OCI-LY7 (cell line): Measurements from ENCODE around the gene ZNF518B.

Experiments
- CTCF ChIP-seq: fragments of 200-600 bp; sonication (generic); conservative IDR thresholded peaks from 2 replicates; pipeline ENCODE4 v1.5.1; 2014; ENCODE audit warnings: mild to moderate bottlenecking, antibody characterized with exemption, low read length, moderate library complexity, mixed read lengths
- EZH2phosphoT487 ChIP-seq: fragments of 200-600 bp; sonication (generic); IDR thresholded peaks from 2 replicates; pipeline ENCODE4 v1.6.1; 2018; ENCODE audit warnings: low read depth, borderline replicate concordance, mild to moderate bottlenecking, mixed run types, antibody characterized with exemption, low read length, moderate library complexity, mixed read lengths

GRCh38 chr4:10421344-10422055 lies 35.7 kb downstream of the ZNF518B start:
- TF ChIP-seq CTCF (no peak), EZH2phosphoT487 (no peak)
